GM23338 (cell line): ENCODE results near the gene ABHD16A.

ENCODE experiments used
- CREB1 ChIP-seq: fragments of 250-450 bp; sonication (Bioruptor Pico); IDR thresholded peaks from 2 replicates; pipeline ENCODE4 v1.5.0; 2020; ENCODE audit warnings: low read depth, mild to moderate bottlenecking, moderate library complexity
- EZH2 ChIP-seq: fragments of 200-600 bp; sonication (generic); IDR thresholded peaks from one replicate; pipeline ENCODE4 v1.8.0; 2017; ENCODE audit warnings: antibody characterized with exemption, mild to moderate bottlenecking, low read depth; ENCODE audit not compliant: unreplicated experiment
- EZH2phosphoT487 ChIP-seq: fragments of 200-600 bp; sonication (generic); IDR thresholded peaks from one replicate; pipeline ENCODE4 v1.8.1; 2018; ENCODE audit warnings: antibody characterized with exemption; ENCODE audit not compliant: unreplicated experiment
- JUNB ChIP-seq: IDR thresholded peaks from one replicate; pipeline ENCODE4 v1.6.1; 2016; ENCODE audit warnings: antibody characterized with exemption; ENCODE audit not compliant: unreplicated experiment
- POLR2AphosphoS5 ChIP-seq: IDR thresholded peaks from 2 replicates; pipeline ENCODE4 v1.6.1; 2016; ENCODE audit warnings: antibody characterized with exemption, low read depth
- STAT1 ChIP-seq: IDR thresholded peaks from one replicate; pipeline ENCODE4 v1.6.1; 2016; ENCODE audit warnings: antibody characterized with exemption; ENCODE audit not compliant: unreplicated experiment
- ZNF114 ChIP-seq: fragments of 250-450 bp; sonication (Bioruptor Pico); IDR thresholded peaks from 2 replicates; pipeline ENCODE4 v1.5.0; 2020; ENCODE audit warnings: mild to moderate bottlenecking, moderate library complexity
- ZNF331 ChIP-seq: fragments of 250-450 bp; sonication (Bioruptor Pico); IDR thresholded peaks from 2 replicates; pipeline ENCODE4 v1.5.0; 2020; ENCODE audit warnings: low read depth, mild to moderate bottlenecking, moderate library complexity
- TF ChIP-seq, protein P1 (sequence below), 2 experiments: fragments of 200-600 bp in 1 of 2; sonication (generic) in 1 of 2; conservative IDR thresholded peaks; 2 replicates each; pipeline versions ENCODE4 v1.5.1 to v1.6.1; 2016 to 2017; ENCODE audit warnings: antibody characterized with exemption in 2 of 2, low read depth in 2 of 2, mild to moderate bottlenecking in 2 of 2, moderate library complexity in 1 of 2
- TF ChIP-seq, protein P2 (sequence below): IDR thresholded peaks from one replicate; pipeline ENCODE4 v1.6.1; 2018; ENCODE audit warnings: antibody characterized with exemption; ENCODE audit not compliant: unreplicated experiment
- TF ChIP-seq, protein P3 (sequence below): IDR thresholded peaks from 2 replicates; pipeline ENCODE4 v1.6.1; 2016; ENCODE audit warnings: antibody characterized with exemption
- TF ChIP-seq, protein P4 (sequence below): fragments of 250-450 bp; sonication (Bioruptor Pico); IDR thresholded peaks from 2 replicates; pipeline ENCODE4 v1.5.0; 2020; ENCODE audit warnings: mild to moderate bottlenecking, moderate library complexity

DNA sequence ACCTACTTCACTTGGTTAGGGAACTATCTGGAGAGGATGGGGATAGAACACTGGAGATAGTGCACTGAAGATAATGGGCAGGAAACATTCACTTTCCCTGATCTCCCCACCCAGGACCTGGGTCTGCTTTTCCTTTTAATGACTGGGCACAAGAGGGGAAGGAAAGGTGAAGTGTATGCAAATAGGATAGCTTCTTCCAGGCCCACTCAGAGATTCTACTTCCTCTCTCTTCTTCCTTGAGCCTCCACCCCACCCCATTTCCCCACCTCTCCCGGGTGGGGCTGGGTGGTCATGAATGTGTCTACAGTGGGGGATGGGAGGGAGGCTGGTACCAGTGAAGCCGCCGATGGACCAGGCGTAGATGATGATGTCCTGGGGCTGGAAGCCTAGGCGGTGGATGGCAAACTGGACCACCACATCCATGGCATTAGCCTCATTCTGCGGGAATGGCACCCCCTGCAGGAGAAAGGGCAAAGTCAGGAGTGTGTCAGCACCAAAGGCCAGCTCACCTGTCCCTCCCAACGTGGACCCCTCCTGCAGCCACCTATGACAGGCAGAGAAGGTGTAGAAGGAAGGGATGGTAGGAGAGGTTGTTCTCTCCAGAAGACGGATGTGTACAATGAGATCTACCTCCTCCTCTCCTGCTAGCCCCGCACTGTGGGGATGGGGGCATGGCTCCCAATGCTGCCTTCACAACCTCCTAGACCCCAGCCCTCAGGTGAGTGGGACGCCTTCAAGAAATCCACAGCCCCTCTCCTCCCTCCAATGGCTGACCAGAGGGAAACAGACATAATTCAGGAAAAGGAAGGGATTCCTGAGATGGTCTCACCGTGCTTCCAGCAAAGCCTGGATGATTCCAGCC is 13.6 kb downstream of the ABHD16A start:
- TF ChIP-seq, protein P1, sequence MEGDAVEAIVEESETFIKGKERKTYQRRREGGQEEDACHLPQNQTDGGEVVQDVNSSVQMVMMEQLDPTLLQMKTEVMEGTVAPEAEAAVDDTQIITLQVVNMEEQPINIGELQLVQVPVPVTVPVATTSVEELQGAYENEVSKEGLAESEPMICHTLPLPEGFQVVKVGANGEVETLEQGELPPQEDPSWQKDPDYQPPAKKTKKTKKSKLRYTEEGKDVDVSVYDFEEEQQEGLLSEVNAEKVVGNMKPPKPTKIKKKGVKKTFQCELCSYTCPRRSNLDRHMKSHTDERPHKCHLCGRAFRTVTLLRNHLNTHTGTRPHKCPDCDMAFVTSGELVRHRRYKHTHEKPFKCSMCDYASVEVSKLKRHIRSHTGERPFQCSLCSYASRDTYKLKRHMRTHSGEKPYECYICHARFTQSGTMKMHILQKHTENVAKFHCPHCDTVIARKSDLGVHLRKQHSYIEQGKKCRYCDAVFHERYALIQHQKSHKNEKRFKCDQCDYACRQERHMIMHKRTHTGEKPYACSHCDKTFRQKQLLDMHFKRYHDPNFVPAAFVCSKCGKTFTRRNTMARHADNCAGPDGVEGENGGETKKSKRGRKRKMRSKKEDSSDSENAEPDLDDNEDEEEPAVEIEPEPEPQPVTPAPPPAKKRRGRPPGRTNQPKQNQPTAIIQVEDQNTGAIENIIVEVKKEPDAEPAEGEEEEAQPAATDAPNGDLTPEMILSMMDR (conservative IDR thresholded peaks at IDR 0.05; ENCODE audit: low read depth in 2 of 2), result peak; percentile 69 to 80
- no peak for TF ChIP-seq CREB1 (CRISPR knock-in tag)
- TF ChIP-seq EZH2, result no peak
- TF ChIP-seq, protein P2, sequence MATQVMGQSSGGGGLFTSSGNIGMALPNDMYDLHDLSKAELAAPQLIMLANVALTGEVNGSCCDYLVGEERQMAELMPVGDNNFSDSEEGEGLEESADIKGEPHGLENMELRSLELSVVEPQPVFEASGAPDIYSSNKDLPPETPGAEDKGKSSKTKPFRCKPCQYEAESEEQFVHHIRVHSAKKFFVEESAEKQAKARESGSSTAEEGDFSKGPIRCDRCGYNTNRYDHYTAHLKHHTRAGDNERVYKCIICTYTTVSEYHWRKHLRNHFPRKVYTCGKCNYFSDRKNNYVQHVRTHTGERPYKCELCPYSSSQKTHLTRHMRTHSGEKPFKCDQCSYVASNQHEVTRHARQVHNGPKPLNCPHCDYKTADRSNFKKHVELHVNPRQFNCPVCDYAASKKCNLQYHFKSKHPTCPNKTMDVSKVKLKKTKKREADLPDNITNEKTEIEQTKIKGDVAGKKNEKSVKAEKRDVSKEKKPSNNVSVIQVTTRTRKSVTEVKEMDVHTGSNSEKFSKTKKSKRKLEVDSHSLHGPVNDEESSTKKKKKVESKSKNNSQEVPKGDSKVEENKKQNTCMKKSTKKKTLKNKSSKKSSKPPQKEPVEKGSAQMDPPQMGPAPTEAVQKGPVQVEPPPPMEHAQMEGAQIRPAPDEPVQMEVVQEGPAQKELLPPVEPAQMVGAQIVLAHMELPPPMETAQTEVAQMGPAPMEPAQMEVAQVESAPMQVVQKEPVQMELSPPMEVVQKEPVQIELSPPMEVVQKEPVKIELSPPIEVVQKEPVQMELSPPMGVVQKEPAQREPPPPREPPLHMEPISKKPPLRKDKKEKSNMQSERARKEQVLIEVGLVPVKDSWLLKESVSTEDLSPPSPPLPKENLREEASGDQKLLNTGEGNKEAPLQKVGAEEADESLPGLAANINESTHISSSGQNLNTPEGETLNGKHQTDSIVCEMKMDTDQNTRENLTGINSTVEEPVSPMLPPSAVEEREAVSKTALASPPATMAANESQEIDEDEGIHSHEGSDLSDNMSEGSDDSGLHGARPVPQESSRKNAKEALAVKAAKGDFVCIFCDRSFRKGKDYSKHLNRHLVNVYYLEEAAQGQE, result no peak
- no peak for TF ChIP-seq POLR2AphosphoS5
- no peak for TF ChIP-seq ZNF331
- no peak for TF ChIP-seq STAT1
- no peak for TF ChIP-seq EZH2phosphoT487
- no peak for TF ChIP-seq JUNB
- no peak for TF ChIP-seq ZNF114 (CRISPR knock-in tag)
- TF ChIP-seq, protein P3, sequence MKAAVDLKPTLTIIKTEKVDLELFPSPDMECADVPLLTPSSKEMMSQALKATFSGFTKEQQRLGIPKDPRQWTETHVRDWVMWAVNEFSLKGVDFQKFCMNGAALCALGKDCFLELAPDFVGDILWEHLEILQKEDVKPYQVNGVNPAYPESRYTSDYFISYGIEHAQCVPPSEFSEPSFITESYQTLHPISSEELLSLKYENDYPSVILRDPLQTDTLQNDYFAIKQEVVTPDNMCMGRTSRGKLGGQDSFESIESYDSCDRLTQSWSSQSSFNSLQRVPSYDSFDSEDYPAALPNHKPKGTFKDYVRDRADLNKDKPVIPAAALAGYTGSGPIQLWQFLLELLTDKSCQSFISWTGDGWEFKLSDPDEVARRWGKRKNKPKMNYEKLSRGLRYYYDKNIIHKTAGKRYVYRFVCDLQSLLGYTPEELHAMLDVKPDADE, result no peak
- TF ChIP-seq, protein P4, sequence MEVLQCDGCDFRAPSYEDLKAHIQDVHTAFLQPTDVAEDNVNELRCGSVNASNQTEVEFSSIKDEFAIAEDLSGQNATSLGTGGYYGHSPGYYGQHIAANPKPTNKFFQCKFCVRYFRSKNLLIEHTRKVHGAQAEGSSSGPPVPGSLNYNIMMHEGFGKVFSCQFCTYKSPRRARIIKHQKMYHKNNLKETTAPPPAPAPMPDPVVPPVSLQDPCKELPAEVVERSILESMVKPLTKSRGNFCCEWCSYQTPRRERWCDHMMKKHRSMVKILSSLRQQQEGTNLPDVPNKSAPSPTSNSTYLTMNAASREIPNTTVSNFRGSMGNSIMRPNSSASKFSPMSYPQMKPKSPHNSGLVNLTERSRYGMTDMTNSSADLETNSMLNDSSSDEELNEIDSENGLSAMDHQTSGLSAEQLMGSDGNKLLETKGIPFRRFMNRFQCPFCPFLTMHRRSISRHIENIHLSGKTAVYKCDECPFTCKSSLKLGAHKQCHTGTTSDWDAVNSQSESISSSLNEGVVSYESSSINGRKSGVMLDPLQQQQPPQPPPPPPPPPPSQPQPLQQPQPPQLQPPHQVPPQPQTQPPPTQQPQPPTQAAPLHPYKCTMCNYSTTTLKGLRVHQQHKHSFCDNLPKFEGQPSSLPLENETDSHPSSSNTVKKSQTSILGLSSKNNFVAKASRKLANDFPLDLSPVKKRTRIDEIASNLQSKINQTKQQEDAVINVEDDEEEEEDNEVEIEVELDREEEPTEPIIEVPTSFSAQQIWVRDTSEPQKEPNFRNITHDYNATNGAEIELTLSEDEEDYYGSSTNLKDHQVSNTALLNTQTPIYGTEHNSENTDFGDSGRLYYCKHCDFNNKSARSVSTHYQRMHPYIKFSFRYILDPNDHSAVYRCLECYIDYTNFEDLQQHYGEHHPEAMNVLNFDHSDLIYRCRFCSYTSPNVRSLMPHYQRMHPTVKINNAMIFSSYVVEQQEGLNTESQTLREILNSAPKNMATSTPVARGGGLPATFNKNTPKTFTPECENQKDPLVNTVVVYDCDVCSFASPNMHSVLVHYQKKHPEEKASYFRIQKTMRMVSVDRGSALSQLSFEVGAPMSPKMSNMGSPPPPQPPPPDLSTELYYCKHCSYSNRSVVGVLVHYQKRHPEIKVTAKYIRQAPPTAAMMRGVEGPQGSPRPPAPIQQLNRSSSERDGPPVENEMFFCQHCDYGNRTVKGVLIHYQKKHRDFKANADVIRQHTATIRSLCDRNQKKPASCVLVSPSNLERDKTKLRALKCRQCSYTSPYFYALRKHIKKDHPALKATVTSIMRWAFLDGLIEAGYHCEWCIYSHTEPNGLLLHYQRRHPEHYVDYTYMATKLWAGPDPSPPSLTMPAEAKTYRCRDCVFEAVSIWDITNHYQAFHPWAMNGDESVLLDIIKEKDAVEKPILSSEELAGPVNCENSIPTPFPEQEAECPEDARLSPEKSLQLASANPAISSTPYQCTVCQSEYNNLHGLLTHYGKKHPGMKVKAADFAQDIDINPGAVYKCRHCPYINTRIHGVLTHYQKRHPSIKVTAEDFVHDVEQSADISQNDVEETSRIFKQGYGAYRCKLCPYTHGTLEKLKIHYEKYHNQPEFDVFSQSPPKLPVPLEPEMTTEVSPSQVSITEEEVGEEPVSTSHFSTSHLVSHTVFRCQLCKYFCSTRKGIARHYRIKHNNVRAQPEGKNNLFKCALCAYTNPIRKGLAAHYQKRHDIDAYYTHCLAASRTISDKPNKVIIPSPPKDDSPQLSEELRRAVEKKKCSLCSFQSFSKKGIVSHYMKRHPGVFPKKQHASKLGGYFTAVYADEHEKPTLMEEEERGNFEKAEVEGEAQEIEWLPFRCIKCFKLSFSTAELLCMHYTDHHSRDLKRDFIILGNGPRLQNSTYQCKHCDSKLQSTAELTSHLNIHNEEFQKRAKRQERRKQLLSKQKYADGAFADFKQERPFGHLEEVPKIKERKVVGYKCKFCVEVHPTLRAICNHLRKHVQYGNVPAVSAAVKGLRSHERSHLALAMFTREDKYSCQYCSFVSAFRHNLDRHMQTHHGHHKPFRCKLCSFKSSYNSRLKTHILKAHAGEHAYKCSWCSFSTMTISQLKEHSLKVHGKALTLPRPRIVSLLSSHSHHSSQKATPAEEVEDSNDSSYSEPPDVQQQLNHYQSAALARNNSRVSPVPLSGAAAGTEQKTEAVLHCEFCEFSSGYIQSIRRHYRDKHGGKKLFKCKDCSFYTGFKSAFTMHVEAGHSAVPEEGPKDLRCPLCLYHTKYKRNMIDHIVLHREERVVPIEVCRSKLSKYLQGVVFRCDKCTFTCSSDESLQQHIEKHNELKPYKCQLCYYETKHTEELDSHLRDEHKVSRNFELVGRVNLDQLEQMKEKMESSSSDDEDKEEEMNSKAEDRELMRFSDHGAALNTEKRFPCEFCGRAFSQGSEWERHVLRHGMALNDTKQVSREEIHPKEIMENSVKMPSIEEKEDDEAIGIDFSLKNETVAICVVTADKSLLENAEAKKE (CRISPR knock-in tag), result no peak
